GM18498 (cell line): ENCODE data around the gene DYNC1I1.

Experiments used
- ATAC-seq: cut with Tn5 transposase; IDR thresholded peaks from one replicate; pipeline ENCODE4 v1.9.1; 2021; ENCODE audit warnings: mild to moderate bottlenecking, moderate library complexity; ENCODE audit not compliant: unreplicated experiment

Gene DYNC1I1

GRCh38 chr7:96061844-96062243 lies 289.5 kb downstream of the DYNC1I1 start:
- ATAC-seq, result no peak

GRCh38 chr7:96067321-96067720 lies 295.0 kb downstream of the DYNC1I1 start:
- no peak for ATAC-seq

- ATAC-seq, result no peak
Observed at GRCh38 chr7:96069401-96069800, 297.0 kb downstream of the DYNC1I1 start.

GRCh38 chr7:96074871-96075270 lies 302.5 kb downstream of the DYNC1I1 start:
- no peak for ATAC-seq

GRCh38 chr7:96075510-96076349 lies 303.4 kb downstream of the DYNC1I1 start:
- peak; percentile 89 for ATAC-seq

- ATAC-seq, result no peak
Observed at GRCh38 chr7:96076350-96076707, 304.0 kb downstream of the DYNC1I1 start.

GRCh38 chr7:96080027-96080426 lies 307.7 kb downstream of the DYNC1I1 start:
- no peak for ATAC-seq

GRCh38 chr7:96084881-96085553 lies 312.7 kb downstream of the DYNC1I1 start:
- ATAC-seq, result no peak

GRCh38 chr7:96085953-96086352 lies 313.6 kb downstream of the DYNC1I1 start:
- no peak for ATAC-seq

GRCh38 chr7:96088579-96088978 lies 316.2 kb downstream of the DYNC1I1 start:
- no peak for ATAC-seq

- ATAC-seq, result no peak
Observed at GRCh38 chr7:96089511-96089910, 317.2 kb downstream of the DYNC1I1 start.

- ATAC-seq, result no peak
Observed at GRCh38 chr7:96090756-96091155, 318.4 kb downstream of the DYNC1I1 start.

GRCh38 chr7:96093435-96093834 lies 321.1 kb downstream of the DYNC1I1 start:
- ATAC-seq, result no peak

GRCh38 chr7:96097835-96098234 lies 325.5 kb downstream of the DYNC1I1 start:
- no peak for ATAC-seq

GRCh38 chr7:96100737-96101136 lies 328.4 kb downstream of the DYNC1I1 start:
- no peak for ATAC-seq

GRCh38 chr7:96102096-96102811 lies 329.9 kb downstream of the DYNC1I1 start:
- no peak for ATAC-seq

GRCh38 chr7:96104984-96105383 lies 332.6 kb downstream of the DYNC1I1 start:
- no peak for ATAC-seq

GRCh38 chr7:96111405-96111804 lies 339.1 kb downstream of the DYNC1I1 start:
- ATAC-seq, result no peak

- no peak for ATAC-seq
Observed at GRCh38 chr7:96114190-96114589, 341.8 kb downstream of the DYNC1I1 start.

GRCh38 chr7:96116173-96116572 lies 343.8 kb downstream of the DYNC1I1 start:
- ATAC-seq, result no peak

- ATAC-seq, result no peak
Observed at GRCh38 chr7:96118449-96119001, 346.2 kb downstream of the DYNC1I1 start.
